Measurements from ENCODE around the gene PRPF18.

PRPF18 gene

GRCh38 chr10:13636776-13637175 lies 50.0 kb downstream of the PRPF18 start:
- FAIRE-seq (no peak), DNase-seq (ENCODE audit: extremely low spot score, insufficient read length, low read depth) (no peak)

GRCh38 chr10:13637303-13637856 lies 50.6 kb downstream of the PRPF18 start:
- no peak for FAIRE-seq
- DNase-seq (ENCODE audit: extremely low spot score, insufficient read length, low read depth), result no peak

GRCh38 chr10:13637894-13638293 lies 51.1 kb downstream of the PRPF18 start:
- no peak for DNase-seq (ENCODE audit: extremely low spot score, insufficient read length, low read depth)
- FAIRE-seq, result no peak

GRCh38 chr10:13642293-13642692 lies 55.5 kb downstream of the PRPF18 start:
- FAIRE-seq (no peak), DNase-seq (ENCODE audit: extremely low spot score, insufficient read length, low read depth) (no peak)

- no peak for FAIRE-seq
- no peak for DNase-seq (ENCODE audit: extremely low spot score, insufficient read length, low read depth)
Observed at GRCh38 chr10:13643016-13643415, 56.3 kb downstream of the PRPF18 start.

GRCh38 chr10:13644866-13645265 lies 58.1 kb downstream of the PRPF18 start:
- DNase-seq (ENCODE audit: extremely low spot score, insufficient read length, low read depth) (no peak), FAIRE-seq (no peak)

- no peak for FAIRE-seq
- DNase-seq (ENCODE audit: extremely low spot score, insufficient read length, low read depth), result no peak
Observed at GRCh38 chr10:13648425-13648824, 61.7 kb downstream of the PRPF18 start.

GRCh38 chr10:13649844-13650520 lies 63.2 kb downstream of the PRPF18 start:
- FAIRE-seq (peak; percentile 12), DNase-seq (ENCODE audit: extremely low spot score, insufficient read length, low read depth) (no peak)

GRCh38 chr10:13650961-13651360 lies 64.2 kb downstream of the PRPF18 start:
- no peak for DNase-seq (ENCODE audit: extremely low spot score, insufficient read length, low read depth)
- FAIRE-seq, result no peak

GRCh38 chr10:13651969-13652720 lies 65.4 kb downstream of the PRPF18 start:
- DNase-seq (ENCODE audit: extremely low spot score, insufficient read length, low read depth) (no peak), FAIRE-seq (no peak)

GRCh38 chr10:13652860-13653259 lies 66.1 kb downstream of the PRPF18 start:
- DNase-seq (ENCODE audit: extremely low spot score, insufficient read length, low read depth), result no peak
- FAIRE-seq, result no peak

- FAIRE-seq (no peak), DNase-seq (ENCODE audit: extremely low spot score, insufficient read length, low read depth) (no peak)
Observed at GRCh38 chr10:13654118-13654830, 67.5 kb downstream of the PRPF18 start.

GRCh38 chr10:13654846-13655245 lies 68.1 kb downstream of the PRPF18 start:
- FAIRE-seq, result peak; percentile 5
- no peak for DNase-seq (ENCODE audit: extremely low spot score, insufficient read length, low read depth)

- FAIRE-seq (no peak), DNase-seq (ENCODE audit: extremely low spot score, insufficient read length, low read depth) (no peak)
Observed at GRCh38 chr10:13656337-13657100, 69.8 kb downstream of the PRPF18 start.

GRCh38 chr10:13657101-13657680 lies 70.4 kb downstream of the PRPF18 start:
- DNase-seq (ENCODE audit: extremely low spot score, insufficient read length, low read depth), result no peak
- no peak for FAIRE-seq

GRCh38 chr10:13658264-13658663 lies 71.5 kb downstream of the PRPF18 start:
- no peak for FAIRE-seq
- no peak for DNase-seq (ENCODE audit: extremely low spot score, insufficient read length, low read depth)

- DNase-seq (ENCODE audit: extremely low spot score, insufficient read length, low read depth) (no peak), FAIRE-seq (no peak)
Observed at GRCh38 chr10:13658871-13659685, 72.3 kb downstream of the PRPF18 start.

GRCh38 chr10:13659887-13660550 lies 73.3 kb downstream of the PRPF18 start:
- FAIRE-seq (peak; percentile 92), DNase-seq (ENCODE audit: extremely low spot score, insufficient read length, low read depth) (peak; percentile 67)

All from GM18507 (cell line).